Esophagus squamous epithelium (tissue), 4 donors: ENCODE results near the gene ZFR2.
A peak's percentile ranks its signal among the peaks of the same experiment; 100 is the strongest.

ENCODE experiments used
- POLR2A ChIP-seq, 4 donors: fragments of 450-650 bp; IDR thresholded peaks; one replicate each; pipeline ENCODE4 v1.6.1; 2017; ENCODE audit warnings: antibody characterized with exemption in 4 of 4, mild to moderate bottlenecking in 4 of 4, moderate library complexity in 3 of 4
- TF ChIP-seq, protein P1 (sequence below), 6 experiments: fragments of 450-650 bp in 4 of 6; fragments of 200-600 bp in 2 of 6; sonication (generic) in 2 of 6; IDR thresholded peaks; one replicate each; pipeline ENCODE4 v1.5.1; 2016 to 2019; ENCODE audit warnings: antibody characterized with exemption in 6 of 6, mild to moderate bottlenecking in 4 of 6, moderate library complexity in 4 of 6

DNA sequence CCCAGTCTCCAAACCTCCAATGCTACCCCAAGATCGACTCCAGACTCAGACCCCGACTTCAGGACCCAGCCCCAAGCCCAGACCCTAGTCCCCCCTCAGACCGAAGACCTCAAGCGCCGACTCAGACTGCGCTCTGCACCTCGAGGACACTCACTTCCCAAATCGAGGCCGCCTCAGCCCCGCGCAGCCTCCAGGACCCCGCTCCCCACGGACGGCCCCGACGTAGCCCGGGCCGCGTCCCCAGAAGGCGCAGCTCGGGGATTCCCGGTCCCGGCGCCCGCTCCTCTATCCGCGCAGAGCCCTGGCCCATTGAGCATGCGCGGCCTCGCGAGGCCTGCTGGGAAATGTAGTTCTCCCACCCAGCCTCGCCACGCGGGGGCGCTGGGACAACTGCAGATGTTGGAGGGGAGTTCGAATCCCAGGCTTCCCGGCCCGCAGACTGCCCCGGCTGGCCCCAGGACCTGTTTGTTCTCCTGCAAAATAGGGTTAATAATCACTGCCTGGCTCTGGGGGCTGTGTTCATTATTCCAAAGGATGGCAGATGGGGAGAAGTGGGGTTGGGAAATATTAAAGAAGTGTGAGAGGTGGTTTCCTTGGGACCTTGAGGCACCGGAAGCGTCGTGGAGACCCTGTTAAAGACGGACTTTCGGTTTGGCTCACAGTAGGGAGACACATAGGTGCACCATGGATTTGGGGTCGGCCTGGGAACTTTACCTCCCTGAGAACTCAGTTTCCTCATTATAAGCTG is 107.3 kb downstream of the ZFR2 start, which contains the start of gene APBA3:
- peak in 2 of 4 donors; percentile 48 to 80 for TF ChIP-seq POLR2A (IDR thresholded peaks at IDR 0.05)
- TF ChIP-seq, protein P1, sequence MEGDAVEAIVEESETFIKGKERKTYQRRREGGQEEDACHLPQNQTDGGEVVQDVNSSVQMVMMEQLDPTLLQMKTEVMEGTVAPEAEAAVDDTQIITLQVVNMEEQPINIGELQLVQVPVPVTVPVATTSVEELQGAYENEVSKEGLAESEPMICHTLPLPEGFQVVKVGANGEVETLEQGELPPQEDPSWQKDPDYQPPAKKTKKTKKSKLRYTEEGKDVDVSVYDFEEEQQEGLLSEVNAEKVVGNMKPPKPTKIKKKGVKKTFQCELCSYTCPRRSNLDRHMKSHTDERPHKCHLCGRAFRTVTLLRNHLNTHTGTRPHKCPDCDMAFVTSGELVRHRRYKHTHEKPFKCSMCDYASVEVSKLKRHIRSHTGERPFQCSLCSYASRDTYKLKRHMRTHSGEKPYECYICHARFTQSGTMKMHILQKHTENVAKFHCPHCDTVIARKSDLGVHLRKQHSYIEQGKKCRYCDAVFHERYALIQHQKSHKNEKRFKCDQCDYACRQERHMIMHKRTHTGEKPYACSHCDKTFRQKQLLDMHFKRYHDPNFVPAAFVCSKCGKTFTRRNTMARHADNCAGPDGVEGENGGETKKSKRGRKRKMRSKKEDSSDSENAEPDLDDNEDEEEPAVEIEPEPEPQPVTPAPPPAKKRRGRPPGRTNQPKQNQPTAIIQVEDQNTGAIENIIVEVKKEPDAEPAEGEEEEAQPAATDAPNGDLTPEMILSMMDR (IDR thresholded peaks at IDR 0.05): peak; percentile 67 to 91 (median 74)
